ENCODE data around the gene PER2.

The PER2 gene

DNA sequence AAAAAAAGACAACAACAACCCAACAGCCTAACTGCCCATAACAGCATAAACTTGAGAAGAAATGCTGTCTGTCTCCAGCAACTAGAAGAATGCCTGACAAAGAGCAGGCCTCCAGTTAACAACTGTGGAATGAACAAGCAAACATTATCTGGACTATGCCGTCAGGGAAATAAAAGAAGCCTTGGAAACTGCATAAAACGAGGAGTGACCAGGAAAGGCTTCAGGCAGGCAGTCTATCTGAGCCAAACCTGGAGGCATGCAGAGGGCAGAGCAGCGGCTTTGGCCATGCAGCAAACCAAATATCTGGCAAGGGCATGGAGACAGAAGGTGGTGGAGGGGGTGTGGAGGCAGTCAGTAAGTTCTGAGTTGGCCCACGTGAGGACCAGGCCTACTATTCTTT lies 59.7 kb downstream of the PER2 start:
- DNase-seq (ENCODE audit: low read depth) = no peak

DNA sequence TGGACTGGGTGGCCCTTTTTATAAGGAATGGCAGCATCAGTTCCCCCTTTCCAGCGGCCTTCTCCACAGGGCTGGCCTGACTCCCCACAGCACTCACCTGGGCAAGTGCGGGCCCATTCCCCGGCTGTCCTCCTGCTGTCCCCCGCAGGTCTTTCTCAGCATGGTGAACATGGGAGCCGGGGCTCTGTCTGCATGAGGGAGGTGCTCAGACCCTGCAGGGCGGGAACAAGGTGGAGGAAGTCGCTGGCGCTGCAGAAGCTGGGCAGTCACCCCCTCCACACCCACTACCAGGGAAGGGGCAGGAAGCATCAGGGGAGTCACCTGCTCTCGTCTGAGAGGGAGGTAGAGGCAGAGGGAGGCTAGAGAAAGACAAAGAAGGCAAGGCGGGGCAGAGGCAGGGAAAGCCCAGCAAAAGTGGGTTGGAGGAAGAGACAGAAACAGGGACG lies 60.8 kb downstream of the PER2 start:
- no peak for DNase-seq (ENCODE audit: low read depth)

DNA sequence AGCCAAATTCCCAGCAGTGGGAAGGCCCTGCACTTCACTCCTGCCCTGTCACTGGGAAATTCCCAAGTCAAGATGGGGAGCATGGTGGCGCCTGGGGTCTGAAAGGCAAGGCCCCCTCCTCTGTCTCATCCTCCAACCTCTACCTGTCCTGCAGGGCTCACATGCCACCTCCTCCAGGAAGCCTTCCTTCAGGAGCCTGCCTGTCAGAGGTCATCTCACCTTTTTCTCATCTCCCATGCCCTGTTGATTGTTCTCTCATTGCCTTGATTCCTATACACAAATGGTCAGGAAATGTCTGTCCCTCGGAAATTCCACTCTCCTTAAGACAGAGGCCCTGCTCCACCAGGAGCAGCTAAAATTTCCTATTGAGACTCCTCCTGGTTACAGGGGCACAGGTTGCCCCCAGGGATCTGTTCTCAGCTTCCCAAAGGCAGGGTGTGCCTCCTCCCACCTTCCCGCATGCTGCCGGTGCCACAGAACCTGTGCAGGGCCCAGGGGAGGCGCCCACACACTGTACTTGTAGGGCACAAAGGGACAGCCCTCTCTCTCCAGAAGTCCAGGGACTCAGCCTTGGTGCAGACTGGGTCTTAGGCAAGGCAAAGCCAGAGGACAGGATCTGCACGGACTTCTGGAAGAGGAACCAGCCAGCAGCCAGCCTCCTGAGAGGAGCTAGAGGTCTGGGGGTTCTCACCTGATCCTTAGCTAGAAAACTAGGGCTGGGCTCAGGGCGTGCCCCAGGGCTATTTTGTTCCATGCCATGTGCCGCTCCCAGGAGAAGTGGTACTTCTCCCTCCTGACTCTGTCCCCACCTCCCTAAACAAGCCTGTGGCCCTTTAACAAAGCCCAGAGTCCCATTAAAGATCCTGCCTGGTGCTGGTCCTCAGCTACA lies 61.5 kb downstream of the PER2 start:
- DNase-seq (ENCODE audit: low read depth) = no peak

DNA sequence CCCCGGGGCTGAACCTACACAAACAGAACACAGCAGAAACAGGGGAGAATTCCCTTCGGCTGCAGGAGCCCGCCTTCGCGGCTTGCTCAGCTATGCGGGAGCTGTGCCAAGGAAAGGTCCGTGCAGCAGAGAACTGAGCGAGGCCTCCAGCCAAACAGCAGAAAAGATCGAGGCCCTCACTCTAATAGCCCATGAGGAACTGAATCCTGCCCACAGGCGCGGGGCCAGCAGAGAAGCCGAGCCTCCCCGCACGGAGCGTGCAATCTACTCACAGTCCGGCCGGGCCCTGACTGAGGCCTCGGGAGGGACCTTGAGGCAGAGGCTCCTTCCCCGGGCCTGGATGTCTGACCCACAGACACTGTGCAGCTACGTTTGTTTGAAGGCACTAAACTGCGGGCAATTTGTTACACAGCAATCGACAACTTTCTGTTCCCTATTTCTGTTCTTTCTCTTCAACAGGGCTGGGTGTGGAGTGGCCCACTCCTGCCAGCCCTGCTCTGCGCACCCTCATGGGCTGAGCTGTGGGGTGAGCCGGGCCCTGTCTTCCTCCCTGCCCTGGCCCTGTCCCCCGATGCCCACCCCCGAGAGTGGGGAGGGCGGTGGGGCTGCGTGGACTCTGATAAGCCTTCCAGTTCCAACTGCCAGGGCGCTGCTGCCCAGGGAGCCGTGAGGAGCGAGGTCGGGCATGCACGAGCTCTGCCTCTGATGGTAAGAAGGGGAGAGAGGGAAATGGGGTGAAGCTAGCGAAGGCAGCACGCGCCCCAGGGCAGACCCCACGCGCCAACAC lies 62.3 kb downstream of the PER2 start:
- peak; percentile 12 for DNase-seq (ENCODE audit: low read depth)

DNA sequence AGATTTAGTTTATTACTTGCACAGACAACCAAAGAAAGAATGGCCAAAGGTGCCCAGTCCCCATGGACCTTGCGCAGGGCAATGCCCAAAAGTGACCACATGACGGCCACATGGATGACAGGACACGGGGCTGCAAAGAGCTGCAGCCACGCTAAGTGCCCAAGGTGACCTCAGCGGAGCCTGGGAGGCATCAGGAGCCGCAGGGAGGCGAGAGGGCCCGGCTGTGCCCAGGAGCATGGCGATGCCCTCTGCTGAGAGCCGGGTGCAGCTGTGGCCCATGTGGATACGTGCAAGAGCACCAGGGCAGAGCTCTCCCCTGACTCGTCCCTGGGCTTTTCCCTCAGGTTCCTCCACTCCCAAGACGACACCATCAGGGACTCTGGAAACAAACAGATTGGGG lies 63.3 kb downstream of the PER2 start:
- DNase-seq (ENCODE audit: low read depth) = no peak

DNA sequence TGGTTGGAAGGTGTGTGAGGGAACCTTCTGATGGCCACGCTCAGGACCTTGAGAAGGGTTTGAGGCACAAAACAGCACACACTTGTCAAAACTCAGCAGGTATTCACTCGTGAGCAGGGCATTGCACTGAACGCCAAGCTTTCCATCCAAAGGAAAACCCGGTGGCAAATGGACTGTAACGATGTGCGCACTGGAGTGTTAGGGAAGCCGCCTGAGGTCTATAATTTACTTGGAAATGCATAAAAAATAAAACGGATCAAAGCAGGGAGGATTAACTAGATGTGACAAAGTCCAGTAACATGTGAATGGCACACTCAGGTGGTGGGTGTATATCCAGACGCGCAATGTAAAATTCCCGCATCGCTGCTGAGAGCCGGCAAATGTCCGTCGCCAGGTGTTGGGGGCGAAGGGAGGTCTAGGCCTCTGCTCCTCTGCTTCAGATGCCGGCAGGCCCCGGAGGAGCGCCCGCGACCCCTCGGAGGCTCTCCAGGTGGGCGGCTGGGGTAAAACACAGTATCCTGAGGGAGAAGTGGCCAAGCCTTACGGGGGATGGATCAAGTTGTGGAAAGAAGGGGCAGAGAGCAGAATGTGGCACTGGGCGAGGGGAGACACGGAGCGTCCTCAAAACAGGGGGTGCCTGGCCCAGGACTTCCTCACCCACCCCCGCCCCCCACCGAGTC lies 63.9 kb downstream of the PER2 start:
- DNase-seq (ENCODE audit: low read depth) = no peak

DNA sequence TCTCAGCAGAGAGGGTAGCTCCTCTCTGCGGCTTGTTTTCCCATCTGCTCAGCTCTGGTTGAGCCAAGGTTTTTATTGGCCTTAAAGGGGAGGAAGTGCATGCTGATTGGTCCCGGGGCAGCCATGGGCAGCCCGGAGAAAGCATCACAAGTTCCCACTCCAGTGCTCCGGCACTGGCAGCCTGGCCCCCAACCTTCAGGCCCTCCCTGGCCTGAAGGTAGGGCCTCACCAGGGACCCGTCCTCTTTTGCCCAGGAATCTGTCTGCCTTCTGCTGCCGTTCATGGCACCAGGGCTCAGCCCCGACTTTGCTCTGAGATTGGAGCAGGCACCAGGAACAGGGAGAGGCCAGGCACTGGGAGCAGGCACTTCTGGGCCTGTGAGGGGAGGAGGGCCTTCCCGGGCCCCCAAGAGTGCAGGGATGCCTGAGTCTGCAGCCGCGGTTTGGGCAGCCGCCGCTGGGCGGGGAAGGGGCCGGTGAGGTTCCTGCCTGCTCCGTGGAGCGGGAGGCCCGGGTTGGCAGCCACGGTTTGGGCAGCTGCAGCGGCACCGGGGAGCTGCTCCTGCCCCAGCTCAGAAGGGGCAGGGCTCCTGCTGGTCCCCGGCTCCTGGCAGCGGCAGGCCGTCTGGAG lies 67.4 kb downstream of the PER2 start:
- peak; percentile 76 for DNase-seq (ENCODE audit: low read depth)

DNA sequence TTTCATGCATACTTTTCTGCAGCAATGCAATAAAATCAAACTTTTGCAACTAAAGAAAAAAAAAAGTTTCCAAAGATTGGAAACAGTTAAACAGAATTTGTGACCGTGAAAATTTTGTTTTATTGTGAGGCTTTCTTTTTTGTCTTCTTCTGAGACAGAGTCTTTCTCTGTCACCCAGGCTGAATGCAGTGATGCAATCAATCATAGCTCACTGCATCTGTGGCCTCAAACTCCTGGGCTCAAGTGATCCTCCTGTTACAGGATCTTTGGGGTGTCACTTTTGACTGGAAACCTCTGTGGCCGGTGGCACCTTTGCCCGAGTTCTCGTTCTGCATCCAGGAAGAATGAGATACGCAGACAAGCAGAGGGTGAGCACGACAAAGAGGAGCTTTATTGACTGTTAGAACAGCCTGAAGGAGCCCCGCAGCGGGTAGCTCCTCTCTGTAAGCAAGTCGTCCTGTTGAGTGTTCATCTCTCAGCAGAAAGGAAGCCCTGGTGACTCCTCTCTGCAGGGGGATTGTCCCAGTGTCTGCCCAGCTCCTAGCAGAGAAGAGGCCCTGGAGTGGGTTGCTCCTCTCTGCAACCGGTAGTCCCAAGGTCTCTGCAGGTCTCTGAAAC lies 68.0 kb downstream of the PER2 start:
- no peak for DNase-seq (ENCODE audit: low read depth)

DNA sequence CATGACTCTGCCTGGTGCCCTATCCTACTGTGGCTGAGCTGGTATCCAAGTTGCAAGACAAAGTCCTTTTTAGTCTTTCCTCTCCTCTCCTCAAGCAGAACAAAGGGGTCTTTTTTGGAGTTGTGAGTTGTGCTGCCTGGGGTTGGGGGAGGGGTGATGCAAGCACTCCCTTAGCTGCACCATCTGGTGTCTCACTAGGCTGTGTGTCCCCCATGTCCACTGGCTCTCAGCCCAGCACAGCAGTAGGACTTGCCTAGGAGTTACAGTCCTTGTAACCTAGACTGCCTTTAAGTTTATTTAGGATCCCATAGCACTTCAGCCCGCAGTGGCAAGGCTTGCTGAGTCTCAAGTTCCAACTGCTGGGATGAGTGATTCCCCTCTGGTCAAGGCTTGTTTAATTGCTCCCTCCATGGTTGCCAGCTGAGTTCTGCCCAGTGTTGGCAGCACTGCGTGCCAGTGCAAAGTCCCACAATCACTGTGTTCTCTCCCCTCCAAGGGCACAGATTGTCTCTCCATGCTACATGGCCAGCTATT lies 71.7 kb downstream of the PER2 start:
- DNase-seq (ENCODE audit: low read depth) = no peak

DNA sequence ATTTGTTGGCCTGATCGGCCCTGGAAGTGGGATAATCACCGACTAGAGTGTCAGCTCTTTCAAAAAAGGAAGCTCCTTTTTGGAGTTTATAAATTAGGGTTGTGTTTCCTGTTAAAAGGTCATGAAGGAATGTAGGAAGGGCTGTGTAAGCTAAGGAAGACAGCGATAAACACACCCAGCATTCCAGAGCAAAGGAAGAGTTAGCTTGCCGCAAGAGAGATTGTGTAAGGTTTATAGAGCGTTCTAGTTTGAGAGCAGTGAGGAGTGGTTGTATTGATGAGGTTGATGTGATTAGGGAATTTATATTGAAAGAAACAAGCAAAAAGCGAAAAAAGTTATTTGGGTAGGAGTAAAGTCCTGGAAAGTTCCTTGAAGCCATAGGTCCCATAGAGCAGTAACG lies 81.4 kb downstream of the PER2 start:
- DNase-seq (ENCODE audit: low read depth) = no peak

DNA sequence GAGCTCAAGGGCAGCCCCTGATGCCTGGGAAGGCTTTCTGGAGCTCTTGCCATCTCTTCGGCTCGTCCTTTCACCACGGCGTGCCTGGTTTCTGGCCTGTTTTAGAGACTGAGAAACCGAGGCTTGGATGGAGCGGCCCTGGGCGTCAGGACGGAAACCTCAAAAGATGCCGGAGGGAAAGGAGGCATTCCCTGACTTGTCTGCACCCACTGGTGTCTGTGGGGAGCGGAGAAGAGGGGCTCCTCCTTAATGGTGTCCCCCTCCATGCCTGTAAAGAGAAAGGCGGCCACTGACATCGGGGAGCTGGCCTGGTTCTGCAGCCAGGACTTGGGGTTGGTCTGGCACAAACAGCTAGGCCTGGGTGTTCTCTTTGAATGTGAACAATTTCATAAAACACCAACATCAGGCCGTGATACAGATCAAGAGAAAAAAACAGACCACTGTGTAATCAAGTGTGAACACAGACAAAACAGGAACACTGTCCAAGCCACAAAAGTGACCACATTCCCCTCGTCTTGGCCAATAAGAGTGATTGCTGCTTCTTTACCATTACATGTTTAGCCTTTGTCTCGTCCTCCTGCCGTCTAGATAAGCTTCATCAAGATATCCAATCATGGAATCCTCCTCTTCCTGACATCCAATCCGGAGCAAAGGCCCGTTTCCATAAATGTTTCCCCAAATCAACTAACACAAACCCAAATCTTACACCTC lies 84.3 kb downstream of the PER2 start:
- DNase-seq (ENCODE audit: low read depth) = no peak

DNA sequence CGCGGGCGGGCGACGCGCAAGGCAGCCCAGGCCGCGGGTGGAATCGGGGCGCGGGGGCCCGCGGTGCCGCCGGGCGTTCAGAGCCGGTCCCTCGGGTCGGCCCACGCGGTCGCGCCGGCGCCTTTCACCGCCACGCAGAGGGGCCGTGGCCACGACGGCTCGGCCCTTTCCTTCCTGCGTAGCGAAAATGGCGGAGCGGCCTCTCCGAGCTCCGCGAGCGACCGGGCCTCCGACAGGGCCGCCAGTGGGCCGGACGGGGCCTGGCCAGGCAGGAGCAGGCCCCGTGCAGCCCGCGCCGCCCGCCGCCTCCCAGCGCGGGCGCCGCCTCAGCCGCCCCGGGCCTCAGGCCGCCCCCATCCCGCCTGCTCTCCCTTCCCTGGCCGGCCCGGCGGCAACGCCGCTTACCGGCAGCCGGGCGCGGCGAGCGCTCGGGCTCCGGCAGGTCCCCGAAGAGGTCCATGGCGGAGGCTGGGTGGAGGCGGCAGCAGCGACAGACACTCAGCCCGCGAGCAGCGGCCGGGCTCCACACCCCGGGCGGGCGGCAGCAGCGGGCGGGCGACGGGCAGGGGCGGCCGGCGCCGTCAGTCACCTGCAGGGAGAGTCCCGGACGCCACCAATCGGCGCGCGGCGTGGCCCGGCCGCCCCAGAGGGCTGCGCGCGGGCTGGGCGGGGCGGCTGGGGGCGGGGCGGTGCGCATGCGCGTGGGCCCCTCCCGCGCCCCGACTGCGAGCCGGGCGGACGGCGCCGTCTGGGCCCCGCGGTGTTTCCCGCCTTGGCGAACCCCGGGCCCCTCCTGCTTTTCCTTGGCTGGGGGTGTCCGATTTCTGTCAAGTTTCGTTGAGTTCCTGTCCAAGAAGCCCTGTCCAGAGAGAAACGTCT lies 85.1 kb downstream of the PER2 start, which contains the start of gene ILKAP:
ILKAP (minus strand) TSS at position 602 of the 879 bp plus-strand sequence; CDS start at position 460, 142 bp downstream.
- DNase-seq (ENCODE audit: low read depth) = peak; percentile 87

DNA sequence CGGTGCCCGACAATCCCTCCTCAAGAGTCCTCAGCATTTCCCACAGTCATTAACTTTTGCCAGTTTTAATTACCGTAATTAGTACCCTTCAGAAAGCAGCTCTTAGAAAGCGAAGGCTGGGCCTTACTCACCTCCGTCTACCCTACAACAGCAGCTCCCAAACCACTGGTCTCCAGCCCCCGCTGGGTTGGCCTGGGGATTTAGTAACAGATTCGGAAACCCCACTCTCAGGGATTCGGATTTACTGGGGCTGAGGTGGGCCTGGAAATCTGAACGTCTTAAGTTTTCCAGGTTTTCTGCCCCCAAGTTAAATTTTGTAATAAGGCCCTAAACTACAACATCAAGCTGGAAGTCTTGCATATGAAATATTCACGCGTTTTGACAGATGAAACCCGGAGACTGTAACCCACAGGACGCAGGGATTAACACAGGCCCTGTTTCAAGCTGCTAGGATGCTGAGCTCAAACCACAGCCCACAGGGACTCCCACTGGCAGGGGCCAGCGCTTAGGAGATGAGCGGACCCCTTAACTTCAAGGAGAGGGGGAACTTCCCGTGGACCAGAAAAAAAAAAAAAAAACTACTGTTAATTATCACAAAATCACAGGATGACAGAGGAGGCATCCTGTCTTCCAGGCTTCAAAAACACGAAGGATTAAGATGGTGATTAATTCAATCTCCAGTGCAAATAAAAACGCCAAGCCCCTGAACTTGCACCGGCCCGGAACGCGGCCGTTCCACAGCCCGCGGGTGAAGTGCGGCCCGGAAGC lies 85.9 kb downstream of the PER2 start:
- DNase-seq (ENCODE audit: low read depth) = peak; percentile 30

Measured in EH (cell line).